Fibroblast of the conjunctiva (primary cell): Measurements from ENCODE around the gene FMN2.
A peak's percentile ranks its signal among the peaks of the same experiment; 100 is the strongest.

Experiments used
- DNase-seq: peaks from one replicate; pipeline ENCODE4 v3.0.0-alpha.2; 2010; ENCODE audit warnings: low read depth

The FMN2 gene

DNA sequence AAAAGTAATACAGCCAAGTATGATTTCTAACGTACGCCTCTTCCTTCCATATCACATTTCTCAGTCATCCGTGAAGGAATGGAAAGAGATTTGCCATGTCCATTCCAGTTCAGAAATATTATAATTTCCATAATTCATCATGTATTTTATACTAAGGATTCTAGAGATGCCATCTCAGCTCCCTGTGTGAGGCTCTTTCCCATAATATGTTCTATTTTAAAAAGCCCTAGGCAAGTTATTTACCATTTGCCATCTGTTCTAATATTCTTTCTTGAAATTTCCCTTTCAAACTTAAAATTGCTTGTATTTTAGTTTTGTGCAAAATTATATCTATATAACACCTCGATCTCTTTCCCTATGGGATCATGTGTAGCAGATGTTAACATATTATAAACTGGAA is 106.7 kb downstream of the FMN2 start:
- DNase-seq, result no peak

DNA sequence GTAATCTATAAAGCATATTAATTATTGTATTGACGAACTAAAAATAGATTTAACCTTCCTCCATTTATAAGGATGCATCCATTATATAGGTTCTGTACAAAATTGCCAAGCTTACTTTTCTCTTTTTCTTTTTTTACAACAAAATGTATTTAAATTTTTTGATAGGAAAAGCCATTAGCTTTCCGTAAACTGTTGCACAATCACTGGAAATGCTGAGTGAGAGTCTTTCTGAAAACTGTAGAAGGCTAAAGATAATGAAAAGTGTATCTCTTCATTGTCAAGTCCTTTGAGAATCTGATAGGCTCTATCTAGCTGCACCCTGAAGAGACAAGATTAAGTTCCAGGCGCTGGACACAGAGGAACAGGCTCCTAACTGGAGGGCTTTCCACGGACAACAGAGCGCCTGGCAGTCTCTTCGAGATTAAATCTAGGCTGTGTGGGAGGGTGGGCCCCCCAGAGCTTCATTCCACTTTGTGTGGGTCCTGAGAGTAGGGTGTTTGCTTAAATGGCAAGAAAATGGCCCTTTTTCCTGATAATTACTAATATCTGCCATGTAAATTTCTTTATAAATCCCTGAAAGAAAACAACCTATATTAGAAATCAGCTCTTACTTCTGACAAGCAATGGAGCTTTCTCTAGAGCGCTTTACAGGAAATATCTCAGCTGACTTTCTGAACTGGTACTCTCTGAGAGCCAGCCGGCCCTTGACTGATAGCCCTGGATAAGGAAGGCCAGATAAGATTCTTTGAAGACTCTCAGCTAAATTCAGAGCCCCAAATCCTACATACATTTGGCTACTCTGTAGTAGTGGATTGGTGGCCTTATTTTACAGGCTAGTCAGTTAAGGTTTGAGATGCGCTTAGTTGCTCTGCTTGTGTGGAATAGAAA is 108.3 kb downstream of the FMN2 start:
- DNase-seq, result no peak

DNA sequence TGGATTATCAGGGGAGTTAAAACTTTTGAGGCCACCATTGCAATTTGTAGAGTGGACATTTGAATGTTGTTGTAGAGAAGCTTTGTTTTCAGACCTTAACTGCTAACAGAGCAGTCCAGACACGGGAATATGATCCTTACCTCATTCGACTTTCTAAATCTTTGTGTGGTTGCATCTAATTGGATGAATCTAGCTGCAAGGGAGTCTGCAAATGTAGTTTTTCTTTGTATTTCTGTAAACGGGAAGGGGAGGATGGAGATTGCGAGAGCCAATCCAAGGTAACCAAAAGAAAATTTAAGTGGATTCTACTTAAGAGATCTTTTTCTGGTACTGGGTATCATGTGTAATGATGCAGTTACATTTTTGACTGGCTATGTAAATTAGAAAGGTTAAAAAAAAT is 110.2 kb downstream of the FMN2 start:
- DNase-seq, result no peak

DNA sequence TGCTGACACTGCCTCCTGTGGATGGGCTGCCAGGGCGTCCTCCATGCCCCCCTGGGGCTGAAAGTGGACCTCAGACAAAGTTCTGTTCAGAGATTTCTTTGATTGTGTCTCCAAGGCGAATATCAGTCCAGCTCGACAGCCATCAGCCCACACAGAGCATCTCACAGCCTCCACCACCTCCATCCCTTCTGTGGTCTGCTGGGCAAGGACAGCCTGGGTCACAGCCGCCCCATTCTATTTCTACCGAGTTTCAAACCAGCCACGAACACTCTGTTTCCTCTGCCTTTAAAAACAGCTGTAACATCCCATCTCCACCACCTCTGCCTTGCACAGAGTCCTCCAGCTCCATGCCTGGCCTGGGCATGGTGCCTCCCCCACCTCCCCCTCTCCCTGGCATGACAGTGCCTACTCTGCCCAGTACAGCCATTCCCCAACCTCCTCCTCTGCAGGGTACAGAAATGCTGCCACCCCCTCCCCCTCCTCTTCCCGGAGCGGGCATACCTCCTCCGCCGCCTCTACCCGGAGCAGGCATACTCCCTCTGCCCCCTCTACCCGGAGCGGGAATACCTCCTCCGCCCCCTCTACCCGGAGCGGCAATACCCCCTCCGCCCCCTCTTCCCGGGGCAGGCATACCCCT is 115.5 kb downstream of the FMN2 start:
- no peak for DNase-seq

DNA sequence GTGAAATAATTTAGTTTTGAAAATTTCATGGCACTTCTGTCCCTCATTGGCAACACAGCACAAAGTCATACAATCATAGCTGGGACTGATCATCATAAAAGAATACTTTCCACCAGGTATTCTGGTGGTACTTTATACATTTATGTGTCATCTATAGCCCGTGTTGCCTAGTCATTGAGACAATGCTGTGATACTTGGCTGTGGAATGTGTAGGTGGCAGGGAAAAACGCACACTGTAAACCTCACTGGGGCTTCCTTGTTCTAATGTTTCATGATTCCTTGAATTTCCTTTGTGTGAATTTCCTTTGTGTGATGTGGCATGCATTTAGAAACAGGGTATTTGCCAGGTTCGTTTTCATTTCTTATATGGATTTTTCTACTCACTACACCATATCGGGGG is 118.3 kb downstream of the FMN2 start:
- no peak for DNase-seq

DNA sequence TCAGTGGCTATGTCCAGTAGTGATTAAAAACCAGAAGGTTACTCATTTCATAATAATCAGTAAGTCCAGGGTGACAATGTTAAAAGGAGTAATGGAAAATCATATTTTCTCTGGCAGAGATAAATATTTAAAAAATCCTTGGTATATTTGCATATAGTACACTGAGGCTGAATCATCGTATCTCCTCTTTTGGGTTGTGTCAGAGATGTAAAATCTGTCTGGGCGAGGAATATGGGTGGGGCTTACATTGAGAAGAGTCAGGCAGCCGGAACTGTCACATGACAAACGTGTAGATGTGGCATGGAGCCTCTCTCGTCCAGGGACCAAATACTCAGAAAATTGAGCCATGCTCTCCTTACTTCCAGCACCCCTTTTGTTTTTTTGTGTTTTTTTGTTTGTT is 120.9 kb downstream of the FMN2 start:
- no peak for DNase-seq

DNA sequence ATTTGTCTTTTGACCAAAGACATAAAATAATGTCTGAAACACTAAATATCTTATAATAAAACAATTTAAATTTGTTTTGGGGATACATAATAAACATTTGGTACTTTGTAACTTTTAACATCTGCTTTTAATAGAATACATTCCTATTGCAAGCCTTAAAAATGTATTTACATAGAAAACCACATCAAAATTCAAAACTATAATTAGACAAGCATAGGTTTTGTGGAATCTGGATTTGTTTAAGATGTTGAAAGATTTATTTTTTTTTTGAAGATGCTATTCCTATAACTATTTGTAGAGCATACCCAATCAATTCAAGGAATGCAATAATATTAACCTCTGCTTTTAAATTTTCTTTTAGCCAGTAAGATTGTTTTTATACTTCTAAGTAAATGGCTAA is 125.7 kb downstream of the FMN2 start:
- no peak for DNase-seq

DNA sequence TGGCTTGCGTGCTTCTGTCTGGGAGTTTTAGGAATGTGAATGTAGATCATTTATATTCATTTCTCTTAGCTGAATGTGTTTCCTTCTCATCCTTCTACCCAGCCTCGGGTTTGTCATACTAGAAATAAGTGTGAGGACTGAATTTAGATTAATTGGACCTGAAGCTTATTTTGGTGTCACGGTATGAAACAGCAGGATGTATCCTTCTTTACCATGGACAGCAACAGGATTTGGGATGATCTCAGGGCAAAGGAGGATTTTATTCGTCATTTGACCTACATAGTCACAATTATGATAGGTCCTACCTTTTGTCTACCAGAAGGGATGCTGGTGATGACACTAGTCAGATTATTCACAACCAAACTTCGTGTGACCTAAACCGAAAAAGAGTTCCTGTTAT is 127.4 kb downstream of the FMN2 start:
- no peak for DNase-seq

DNA sequence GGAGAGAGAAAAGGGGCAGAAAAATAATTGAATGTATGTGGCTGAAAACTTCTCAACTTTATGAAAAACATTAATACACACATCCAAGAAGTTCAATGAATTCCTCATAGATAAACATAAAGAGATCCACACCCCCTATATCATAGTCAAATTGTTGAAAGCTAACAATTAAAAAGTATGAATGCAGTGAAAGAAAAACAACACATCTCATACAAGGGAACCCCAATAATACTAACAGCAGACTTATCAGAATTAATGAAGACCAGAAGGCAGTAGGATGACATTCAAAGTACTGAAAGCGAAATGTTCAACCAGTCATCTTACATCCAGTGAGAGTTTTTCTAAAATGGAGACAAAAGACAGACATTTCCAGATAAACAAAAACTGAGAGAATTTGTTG is 134.4 kb downstream of the FMN2 start:
- DNase-seq, result no peak

DNA sequence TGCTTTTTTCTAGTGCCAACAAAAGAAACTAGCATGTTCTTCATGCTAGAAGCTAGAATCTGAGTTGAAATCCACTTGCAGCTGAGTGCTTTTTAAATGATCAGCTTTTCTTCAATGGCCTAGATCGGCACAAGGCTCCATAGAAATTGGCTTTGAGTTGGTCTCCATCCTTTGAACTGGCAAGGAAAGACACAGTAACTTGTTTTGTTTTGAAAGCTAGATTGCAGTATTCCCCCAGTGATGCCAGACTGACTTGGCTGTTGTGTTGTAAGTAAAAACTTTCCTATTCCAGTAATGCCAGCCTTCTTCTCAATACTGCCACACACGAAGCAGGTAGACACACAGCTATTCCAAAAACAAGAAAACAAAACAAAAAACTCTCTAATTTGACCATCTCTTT is 139.1 kb downstream of the FMN2 start:
- no peak for DNase-seq

DNA sequence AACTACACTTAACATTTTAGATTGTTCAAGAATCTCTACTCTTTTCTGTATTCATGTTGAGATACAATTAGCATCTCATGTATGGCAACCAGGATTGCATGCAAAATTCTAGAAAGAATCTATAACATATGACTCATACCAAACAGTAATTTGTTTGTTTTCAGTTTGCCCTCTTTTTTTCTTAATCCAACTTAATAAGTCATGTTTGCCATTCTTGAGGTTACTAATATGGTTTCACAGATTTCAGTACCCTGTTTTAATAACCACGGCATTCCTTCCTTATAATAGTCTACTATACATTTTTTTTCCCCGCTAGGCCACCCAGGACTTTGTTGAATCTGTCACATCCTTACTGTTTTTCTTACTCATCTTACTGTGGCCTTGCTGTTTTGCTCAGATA is 140.8 kb downstream of the FMN2 start:
- no peak for DNase-seq

DNA sequence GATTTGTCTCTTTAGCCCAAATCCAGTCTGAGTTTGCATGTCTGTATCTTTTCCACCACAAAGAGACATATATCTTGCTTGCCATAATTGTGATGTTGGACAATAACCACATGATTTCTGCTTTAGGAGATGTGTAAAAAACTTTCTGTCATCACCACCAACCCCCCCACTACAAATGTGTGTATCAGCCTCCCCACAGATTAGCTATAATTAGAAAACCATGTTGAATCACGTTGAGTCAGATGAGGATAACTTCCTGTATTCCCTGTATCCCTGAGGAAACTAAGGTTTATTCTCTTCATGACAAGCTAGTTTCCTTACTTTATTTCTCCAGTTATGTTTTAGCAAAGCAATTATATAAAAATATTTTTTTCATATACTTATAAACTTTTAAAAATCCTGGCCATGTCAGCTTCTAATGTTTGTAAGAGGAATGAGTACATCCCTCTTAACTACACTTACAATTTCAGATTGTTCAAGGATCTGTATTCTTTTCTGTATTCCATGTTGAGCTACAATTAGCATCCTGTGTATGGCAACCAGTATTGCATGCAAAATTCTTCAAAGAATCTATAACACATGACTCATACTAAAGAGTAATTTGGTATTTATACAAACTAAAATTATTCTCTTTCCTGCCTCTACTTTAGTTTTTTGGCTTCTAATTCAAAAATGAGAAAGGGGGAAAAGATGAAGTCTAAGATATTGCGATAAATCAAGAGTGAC is 143.0 kb downstream of the FMN2 start:
- DNase-seq, result no peak

DNA sequence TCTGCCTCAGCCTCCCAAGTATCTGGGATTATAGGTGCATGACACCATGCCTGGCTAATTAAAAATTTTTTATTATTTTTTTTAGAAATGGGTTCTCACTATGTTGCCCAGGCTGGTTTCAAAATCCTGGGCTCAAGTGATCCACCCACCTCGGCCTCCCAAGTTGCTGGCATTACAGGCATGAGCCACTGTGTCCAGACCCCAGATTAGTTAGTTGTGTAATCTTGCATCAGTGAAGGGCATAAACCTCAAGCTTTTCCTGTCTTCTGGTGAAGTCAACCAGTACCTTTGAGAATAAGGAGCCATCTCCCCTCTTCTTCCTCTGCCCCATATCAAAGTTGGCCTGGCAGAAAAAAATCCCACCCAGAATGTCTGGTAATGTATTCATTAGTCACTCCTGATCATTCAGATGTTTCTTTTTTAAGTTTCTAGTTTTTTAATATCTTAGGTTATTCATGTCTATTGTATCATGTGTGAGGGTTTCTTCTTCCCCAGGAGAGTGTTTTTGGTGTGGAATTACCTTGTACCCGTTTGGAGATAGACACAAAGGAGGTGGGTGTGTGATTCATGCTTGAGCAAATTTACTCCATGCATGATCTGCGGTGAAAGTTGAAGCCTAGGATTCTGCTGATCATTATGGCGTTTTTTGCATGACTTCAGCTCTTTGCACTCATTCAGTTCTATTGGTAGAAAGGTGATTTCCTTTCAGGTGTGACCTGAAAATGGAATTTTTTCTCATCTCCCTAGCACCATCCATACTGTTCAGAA is 144.0 kb downstream of the FMN2 start:
- DNase-seq, result no peak

DNA sequence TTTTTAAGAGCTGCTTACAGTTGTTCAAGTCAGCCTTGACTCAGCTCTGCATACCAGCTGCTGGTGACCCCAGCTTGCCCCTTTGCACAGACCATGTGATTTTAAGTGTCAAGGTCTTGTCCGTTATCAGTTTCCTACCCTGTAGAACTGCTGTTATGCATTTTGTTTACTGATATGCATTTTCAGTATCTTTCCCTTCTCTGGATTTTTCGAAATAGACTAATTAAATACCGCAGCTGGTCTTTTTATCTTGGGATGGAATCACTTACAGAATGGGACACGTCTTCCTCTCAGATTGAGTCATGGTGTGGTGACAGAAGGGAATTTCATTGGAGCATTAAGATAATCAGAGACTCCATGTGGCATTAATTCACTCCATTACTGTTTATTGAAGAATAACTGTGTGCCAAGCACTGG is 145.6 kb downstream of the FMN2 start:
- no peak for DNase-seq

DNA sequence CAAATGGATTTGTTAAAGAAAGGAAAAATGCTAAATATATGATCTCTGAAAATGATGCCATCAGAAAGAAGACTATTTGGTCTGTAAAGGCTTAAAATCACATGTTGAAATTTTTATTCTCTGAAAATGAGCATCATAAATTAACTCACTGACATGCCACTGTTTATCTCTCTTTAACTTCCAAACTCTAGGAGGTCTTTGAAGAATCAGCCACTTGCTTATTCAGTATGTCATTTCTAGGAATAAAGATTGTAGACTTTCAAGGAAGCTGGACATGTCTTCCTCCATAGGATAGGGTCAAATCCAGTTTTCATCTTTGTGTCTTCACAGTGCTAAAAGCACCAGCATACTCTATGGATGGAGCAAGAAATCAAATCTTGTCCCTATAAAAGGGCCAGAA is 147.6 kb downstream of the FMN2 start:
- no peak for DNase-seq

DNA sequence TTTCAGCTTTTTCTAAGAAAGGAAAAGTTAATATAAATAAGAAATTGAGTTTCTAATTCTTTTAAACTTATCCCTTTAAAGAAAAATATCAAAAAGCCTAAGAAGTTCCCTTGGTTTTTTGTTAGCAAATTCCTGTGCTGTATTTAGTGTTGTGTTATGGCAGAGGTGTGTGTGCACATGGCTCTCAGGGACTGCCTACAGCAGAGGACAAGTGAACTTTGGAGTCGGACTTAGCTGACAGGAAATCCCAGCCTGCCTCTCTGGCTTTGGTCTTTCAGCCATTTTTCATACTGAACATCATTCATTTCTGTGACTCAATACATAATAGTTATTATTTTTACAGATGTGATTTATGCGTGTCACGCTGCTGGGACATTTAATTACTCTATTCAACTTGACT is 149.6 kb downstream of the FMN2 start:
- DNase-seq, result no peak

DNA sequence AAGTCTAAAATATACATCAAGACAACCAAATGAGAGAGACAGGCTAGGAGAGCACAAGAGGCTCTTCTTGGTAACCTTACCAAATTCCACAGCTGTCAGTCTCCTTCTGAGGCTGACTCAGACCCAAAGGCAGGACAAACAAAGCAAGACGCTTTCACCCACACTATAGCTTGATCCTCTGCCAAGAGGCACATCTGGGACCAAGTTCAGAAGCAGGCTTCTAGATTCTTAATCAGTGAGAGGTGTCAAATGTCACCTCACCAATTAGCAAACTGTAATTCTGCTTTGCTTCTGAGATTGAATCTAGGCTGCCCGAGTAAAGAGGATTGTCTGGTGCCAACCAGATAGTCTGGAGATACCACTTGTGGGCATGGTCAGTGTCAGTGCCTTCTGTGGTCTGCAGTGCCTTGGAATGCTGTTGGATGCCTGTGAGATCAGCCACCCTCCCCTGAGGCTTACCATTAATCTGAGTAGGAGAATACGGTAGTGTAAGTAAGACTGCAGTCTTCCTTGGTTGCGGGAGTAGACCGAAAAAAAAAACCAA is 151.0 kb downstream of the FMN2 start:
- DNase-seq, result peak; percentile 60

DNA sequence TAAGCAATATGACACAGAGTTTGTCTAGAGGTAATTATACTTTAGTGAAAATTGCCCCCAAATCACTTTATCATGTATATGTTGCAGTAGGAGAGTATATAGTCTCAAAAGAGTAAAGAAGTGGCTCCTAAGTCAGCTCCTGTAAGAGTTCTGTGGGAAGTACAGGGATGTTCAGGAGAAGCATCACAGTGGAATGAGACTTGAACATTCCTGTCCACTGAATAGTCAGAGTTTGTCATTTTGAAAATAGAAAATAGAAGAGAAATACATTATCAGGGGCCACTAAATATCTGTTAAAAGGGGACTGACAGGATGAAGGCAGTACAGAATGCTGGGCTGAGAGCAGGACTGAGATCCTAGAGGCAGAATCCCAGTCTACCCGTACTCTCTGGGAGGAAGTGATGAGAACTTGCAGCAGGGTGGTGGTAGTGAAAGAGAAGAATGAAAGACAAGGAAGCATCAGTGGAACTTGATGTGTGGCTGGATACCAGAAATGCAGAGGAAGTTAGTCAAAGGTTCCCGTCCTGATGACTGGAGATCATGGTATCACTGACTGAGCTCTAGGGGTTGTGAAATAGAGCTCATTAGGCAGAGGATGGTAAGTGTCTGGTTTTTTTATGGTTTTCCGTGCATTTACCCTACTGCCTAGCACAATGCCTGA is 153.4 kb downstream of the FMN2 start:
- no peak for DNase-seq

DNA sequence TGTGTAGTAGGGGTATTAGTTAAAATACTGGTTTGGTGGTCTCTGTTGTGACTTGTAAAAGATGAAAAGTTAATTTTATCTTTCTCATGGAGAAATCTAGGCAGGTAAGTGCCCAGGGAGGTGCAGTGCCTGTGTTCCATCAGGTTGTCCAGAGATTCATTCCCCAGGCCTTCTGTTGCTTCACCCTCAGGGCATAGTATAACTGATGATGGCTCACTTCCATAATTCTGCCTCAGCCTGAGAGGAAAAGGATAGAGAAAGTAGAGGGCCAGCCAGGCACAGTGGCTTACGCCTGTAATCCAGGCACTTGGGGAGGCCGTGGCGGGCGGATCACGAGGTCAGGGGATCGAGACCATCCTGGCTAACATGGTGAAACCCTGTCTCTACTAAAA is 153.9 kb downstream of the FMN2 start:
- DNase-seq, result no peak

DNA sequence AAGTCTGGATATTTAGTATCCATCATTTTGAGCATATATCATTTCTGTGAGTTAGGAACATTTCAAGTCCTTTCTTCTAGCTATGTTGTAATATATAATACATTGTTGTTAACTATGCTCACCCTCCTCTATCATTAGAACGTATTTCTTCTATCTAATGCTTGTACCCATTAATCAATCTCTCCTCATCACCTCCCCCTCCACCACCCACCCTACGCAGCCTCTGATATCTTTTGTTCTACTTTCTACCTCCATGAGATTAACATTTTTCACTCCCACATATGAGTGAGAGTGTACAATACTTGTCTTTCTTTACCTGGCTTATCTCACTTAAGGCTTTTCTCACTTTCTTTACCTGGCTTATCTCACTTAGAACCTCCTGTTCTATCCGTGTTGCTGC is 156.2 kb downstream of the FMN2 start:
- no peak for DNase-seq

DNA sequence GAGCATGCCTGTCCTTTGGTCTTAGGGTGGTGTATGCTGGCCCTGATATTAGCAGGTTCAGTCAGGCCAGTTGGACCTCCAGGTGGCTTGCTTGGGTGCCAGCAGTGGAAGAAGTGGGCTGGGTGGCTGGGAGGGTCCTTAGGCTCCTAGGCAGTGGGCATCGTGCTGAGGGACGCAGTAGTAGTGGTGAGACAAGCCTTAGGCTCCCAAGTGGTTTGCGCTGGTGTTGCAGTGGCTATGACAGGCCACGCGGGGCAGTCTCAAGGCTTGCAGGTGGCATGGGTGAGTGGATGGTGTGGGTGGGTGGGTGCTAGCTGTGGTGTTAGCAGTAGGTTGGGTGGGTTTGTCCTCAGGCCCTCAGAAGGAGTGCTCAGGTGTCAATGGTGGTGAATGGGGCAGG is 162.3 kb downstream of the FMN2 start:
- DNase-seq, result no peak
